HG03354 (cell line): Measurements from ENCODE around the gene CEMIP.

ENCODE experiments used
- ATAC-seq: cut with Tn5 transposase; IDR thresholded peaks from one replicate; pipeline ENCODE4 v1.9.1; 2021; ENCODE audit warnings: mild to moderate bottlenecking; ENCODE audit not compliant: unreplicated experiment, poor library complexity, severe bottlenecking

CEMIP gene

GRCh38 chr15:80838666-80839065 is 59.5 kb downstream of the CEMIP start:
- no peak for ATAC-seq

GRCh38 chr15:80839764-80840130 is 60.6 kb downstream of the CEMIP start:
- no peak for ATAC-seq

DNA sequence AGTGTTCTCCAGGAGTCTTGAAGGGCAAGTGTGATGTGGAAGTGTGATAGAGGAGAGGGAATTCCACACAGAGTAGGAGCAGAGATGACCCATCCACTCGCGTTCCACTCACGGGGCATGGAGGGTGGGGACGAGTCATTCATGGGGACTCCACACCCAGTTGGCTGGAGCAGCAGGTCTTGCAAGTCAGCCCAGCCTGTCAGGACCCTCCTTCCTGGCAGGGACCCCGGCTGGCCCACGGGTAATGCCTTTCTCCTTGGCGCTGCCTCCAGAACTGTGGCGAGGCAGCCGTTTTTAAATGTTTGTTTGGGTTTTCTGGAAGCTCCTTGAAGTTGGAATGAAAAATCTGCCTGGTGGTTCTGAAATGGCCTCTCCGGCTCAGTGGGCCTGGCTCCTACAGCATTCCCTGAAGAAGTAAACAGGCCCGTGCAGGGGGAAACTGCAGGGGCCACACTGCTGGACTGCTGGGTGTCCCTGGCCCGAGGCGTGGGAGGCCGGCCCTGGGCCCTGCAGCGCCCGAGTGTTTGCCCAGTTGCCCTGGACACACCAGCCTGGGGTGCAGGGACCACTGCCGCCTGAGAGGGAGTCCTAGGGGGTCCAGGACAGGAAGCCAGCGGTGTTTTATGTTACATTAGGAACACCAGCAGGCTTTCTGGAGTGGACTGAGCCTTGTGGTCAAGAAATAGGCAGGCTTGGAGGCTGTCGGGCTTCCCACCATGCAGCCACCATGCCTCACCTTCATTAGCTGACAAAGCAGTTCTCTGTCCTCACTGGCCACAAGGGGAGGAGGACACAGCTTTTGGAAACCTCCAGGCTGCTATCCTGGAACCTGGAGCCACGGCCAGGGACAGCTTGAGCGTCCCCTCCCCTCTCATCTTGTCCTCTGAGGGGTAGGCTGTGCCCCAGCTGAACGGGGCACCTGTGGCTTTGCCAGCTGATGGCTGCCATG is 61.3 kb downstream of the CEMIP start:
- ATAC-seq: no peak

DNA sequence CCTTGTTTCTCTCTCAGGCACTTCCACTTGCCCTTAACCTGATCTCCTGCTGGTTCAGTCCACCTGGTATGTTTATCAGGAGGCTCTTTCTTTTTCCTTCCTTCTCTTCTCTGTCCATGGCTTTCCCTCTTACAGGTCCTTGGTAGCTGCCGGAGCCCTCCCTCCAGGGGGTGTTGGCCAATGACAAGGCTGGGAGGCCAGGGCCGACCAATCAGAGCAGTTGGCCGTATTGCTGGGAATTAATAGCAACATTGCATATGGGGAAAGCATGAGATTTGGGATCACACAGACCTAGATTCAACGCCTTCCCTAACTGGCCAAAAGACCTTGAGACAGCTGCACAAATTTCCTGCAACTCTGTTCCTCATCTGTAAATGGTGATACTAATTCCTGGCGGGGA is 62.4 kb downstream of the CEMIP start:
- ATAC-seq: no peak

- no peak for ATAC-seq
These were observed 65.0 kb downstream of the CEMIP start for GRCh38 chr15:80844011-80844732.

DNA sequence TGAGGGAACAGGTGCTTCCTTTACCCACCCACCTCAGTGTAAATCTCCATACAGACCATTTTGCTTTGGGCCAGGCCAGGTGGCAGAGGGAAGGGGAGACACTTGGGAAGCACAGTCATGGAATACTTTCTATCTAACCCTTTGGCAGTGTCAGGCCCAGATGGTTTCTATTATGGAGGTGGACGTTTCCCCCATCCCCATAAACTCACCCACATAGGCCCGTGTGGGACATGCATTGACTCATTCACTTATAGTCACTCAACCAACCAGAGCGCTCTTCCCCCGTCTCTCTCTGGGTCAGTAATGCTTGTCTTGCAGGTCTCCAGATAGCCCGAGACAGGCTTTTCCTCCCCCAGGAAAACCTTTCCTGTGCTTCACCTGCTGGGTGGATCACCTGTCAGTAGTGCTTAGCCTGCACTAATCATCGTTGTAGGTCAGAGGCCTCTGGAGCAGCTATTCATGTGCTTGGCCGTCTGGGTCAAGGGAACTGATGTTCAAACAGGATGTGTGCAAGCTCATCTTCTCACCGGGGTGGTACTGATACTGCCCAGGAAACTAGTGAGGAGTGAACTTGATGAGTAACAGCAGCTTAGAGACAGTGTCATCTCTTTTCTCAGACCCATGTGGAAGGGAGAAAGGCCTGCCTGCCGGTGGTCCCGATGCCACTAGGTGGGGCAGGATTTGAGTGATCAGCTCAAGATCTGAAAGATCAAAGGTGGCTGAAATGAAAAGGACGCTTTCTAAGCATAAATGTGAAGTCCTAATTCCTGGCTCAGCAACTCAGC is 67.1 kb downstream of the CEMIP start:
- ATAC-seq: no peak

DNA sequence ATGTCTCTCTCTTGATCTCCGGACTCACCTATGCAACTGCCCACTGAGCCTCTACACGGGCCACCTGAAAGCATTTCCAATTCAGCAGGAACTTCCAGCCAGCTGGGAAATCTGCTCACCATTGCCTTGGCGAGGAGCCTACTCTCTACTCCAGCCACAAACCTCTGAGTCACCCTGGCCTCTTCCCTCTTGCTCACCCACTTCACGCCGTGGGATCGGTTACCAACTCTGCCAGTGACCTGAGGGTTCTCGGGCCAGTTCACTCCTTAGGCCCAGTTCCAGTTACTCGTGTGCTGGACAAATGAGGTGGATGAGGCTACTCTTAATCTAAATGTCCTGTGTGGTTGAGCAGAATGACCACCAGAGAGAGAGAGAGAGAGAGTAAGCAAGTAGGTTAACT is 70.1 kb downstream of the CEMIP start:
- no peak for ATAC-seq

GRCh38 chr15:80850941-80851451 is 71.8 kb downstream of the CEMIP start:
- ATAC-seq: no peak

DNA sequence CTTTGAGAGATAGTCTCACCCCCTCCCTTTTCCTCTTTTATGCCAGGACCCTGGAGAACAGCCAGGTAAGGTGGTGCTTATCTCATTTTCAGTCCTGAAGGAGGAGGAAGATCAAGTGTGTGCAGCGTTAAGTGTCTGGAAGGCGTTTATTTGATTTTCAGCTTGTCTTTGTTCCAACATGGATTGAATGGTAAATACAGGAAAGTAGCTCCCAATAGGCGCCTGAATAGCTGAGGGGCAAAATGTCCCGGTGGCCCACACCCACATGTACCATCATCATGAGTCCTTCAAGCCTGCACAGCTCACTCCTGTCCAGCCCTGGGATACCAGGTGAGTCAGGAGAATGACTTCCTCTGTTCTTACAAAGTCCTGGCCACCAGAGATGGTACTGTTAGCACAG is 73.5 kb downstream of the CEMIP start:
- no peak for ATAC-seq

DNA sequence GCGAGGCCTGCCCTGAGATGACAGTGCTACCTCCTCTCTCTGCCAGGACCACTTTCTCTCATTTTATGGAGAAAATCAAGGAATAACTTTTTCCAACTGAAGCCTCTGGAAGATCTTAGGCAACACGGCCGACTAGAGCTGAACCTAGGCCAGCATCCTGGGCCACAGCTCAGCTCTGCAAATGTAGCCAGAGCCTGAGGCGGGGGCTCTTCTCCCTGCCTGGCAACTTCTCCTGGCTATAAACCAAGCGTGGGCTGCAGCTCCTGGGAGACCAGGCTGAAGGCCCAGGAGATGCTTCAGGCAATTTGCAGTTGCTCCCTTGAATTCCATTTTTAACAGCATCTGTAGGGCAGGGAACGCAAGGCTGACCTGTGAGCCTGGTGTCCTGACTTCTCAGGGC is 74.9 kb downstream of the CEMIP start:
- ATAC-seq: no peak

DNA sequence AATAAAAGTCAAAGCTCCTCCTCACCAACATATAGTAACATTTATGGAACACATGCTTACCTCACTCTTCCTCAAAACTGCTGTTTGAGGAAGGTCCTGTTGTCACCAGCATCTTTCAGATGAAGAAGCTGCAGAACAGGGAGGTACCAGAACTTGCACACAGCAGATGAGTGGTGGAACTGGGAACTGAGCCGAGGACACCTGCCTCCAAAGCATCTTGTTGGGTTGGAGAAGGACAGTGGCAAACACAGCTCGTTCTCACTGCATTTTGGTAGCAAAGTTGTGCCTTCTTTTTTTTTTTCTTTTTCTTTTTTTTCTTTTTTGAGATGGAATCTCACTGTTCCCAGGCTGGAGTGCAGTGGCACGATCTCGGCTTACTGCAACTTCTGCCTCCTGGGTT is 76.0 kb downstream of the CEMIP start:
- ATAC-seq: no peak

- ATAC-seq: no peak
These were observed 77.2 kb downstream of the CEMIP start for GRCh38 chr15:80856400-80856799.

- no peak for ATAC-seq
These were observed 77.7 kb downstream of the CEMIP start for GRCh38 chr15:80856809-80857377.

- no peak for ATAC-seq
These were observed 82.6 kb downstream of the CEMIP start for GRCh38 chr15:80861731-80862170.

DNA sequence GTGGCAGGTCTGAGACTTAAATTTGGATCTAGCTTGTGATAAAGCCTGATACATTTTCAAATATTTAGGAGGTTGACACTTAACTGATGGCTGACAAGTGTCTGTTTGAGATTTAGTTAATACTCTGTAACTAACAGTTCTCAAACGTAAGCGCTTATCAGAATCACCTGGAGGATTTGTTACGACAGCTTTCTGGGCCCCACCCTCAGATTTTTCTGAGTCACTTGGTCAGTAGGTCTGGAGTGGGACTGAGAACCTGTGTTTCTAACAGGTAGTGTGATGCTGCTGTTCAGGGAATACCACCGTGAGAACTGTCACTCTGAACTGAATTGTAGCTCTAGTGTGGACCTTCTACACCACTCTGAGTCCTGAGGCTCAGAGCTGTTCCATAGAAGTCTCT is 85.5 kb downstream of the CEMIP start:
- ATAC-seq: no peak

DNA sequence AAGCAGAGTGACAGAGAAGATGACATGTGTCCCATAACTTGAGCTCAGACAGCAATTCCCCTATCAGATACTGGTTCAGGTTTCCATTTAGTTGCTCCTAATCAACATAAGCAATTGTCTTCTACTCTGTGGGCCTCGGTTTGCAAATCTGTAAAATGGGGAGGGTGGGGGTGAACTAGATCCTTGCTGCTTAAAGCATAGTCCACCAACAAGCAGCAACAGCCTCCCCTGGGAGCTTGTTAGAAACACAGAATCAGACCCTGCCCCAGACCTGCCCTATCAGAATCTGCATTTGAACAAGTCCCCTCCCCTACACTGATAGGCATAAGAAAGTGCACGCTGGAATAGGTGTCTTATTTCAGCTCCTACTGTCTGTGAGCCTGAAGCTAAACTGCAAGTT is 87.8 kb downstream of the CEMIP start:
- no peak for ATAC-seq

DNA sequence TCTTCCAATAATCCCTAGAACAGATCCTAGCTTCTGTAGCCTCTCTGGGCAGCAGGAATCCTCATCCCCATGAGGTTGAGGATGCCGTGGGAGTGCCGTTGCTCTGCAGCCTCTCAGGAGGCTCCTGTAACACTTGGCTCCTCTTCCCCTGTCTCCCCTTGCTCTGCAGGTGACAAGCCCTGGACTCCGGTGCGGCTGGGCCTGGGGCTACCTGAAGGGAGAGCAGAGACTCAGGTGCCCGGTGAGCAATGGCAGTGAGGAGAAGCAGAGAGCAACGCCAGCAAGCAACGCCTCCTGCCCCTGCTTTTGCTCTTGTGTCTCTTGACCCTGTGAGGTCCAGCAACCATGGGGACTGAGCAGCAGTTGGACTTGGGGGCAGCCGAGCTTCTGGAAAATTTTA is 91.2 kb downstream of the CEMIP start:
- no peak for ATAC-seq

GRCh38 chr15:80870893-80871292 is 91.7 kb downstream of the CEMIP start:
- ATAC-seq: no peak

DNA sequence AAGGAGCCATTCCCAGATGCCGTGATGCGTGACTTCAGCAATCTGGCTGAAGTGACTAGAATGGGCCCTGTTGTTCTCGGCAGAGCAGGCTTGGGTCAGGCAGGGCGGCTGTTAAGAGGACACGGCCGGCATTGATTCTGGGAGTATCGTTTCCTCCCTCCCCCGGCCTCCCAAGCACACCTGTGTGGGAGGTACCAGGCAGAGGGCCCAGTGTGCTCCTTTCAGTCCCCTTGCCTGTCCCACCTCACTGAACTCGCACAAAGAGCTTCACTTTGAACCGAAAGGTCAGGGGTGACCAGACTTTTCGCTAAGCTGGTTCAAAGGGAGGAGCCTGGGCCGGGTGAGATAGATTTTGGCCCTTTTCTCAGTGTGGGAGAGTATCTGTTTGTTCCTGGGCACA is 92.7 kb downstream of the CEMIP start:
- no peak for ATAC-seq
